ENCODE results near the gene APOBEC3F. TPM values are rescaled to one million over a fixed set of nuclear protein-coding genes. Genes with fewer than 3 reads are reported as not detected.
"Not testable (repeated sequence)": the region's sequence is repeated elsewhere in the genome, so short reads cannot be mapped to it uniquely, and the experiment has no call there.

Gene APOBEC3F
- total and polyA plus RNA-seq, 10 of the 15 experiments (the other 5 are each of a cell fraction or from before 2014, with no cell fraction given): 7.4 to 29.1 (median 12.8) TPM

- CTCF ChIA-PET: interaction anchor here (0.7 to 1.5 kb wide), 2 partner anchors 10 to 64 kb away, joined by 3 read pairs; no protein-coding TSS in a partner anchor
- peak overlapping the region; percentile 81 for H3K4me2 ChIP-seq (ENCODE audit: control insufficient read depth, insufficient read depth)
- in situ Hi-C loops (cut with MboI): not testable (repeated sequence)
These were observed 37.2 kb downstream of the APOBEC3F start for GRCh38 chr22:39077912-39078311.

More at GRCh38 chr22:39077912-39078311, 37.2 kb downstream of the APOBEC3F start:
- BruUV-seq (replicated peaks); H3K9me3 ChIP-seq (replicated peaks; ENCODE audit: control insufficient read depth, insufficient read depth, low read length); H2AFZ ChIP-seq (ENCODE audit: control insufficient read depth, low read depth, low read length); ATAC-seq; H3K36me3 ChIP-seq (ENCODE audit: control insufficient read depth in 2 of 2, insufficient read depth in 2 of 2, low read length in 1 of 2); FAIRE-seq; DNase-seq (ENCODE audit: low read depth, low spot score); H3K27me3 ChIP-seq (replicated peaks in 1 of 2; ENCODE audit: control insufficient read depth in 2 of 2, insufficient read depth in 2 of 2, low read length in 1 of 2); intact Hi-C loops (cut with micrococcal nuclease; ENCODE audit: unreplicated experiment); H4K20me1 ChIP-seq (ENCODE audit: control insufficient read depth, insufficient read depth): not testable (repeated sequence)
- Histone ChIP-seq H3K79me2 (ENCODE audit: control insufficient read depth, insufficient read depth, low read length) (peaks cover 34% of the 10 kb centered on the region), H3K27ac (ENCODE audit: control insufficient read depth, insufficient read depth) (peak overlapping the region; percentile 91), H3K4me3 (peak overlapping the region; percentile 99), H3K4me1 (ENCODE audit: control insufficient read depth, insufficient read depth, low read length) (peaks cover 42% of the 10 kb centered on the region), H3K9ac (ENCODE audit: control insufficient read depth, insufficient read depth, low read length) (peak overlapping the region; percentile 89)
- 69% methylated on average over 12 of the region's 12 CpGs for WGBS (ENCODE audit: insufficient coverage, insufficient replicate concordance, low lambda C conversion rate, missing lambda C conversion rate)
- peak; percentile 18; the same call in 1 of the 2 replicates for TF ChIP-seq MLLT1 (IDR thresholded peaks at IDR 0.05)
- ChIA-PET RAD21 (ENCODE audit: unreplicated experiment) (interaction anchor here (1.5 to 7.0 kb wide), 3 partner anchors 11 to 38 kb away, joined by 5 to 57 read pairs (median 9); partner anchors contain the start of gene APOBEC3H), SMC1A (ENCODE audit: uncharacterized antibody, unreplicated experiment) (interaction anchor here (0.8 to 5.3 kb wide), 3 partner anchors 21 to 39 kb away, joined by 3 to 44 read pairs (median 3); partner anchors contain the start of gene APOBEC3H), POLR2A (interaction anchor here (0.6 to 1.7 kb wide), 8 partner anchors 10 to 209 kb away, joined by 3 to 9 read pairs (median 5); no protein-coding TSS in a partner anchor)
